Hypothalamus (tissue), 51 donors: ENCODE data around the gene IGLL5.
A peak's percentile ranks its signal among the peaks of the same experiment; 100 is the strongest.

Experiments
- DNase-seq, 51 donors: peaks; one replicate each; lab custom pipeline; 2025; lab: John Stamatoyannopoulos, UW

IGLL5 gene

DNA sequence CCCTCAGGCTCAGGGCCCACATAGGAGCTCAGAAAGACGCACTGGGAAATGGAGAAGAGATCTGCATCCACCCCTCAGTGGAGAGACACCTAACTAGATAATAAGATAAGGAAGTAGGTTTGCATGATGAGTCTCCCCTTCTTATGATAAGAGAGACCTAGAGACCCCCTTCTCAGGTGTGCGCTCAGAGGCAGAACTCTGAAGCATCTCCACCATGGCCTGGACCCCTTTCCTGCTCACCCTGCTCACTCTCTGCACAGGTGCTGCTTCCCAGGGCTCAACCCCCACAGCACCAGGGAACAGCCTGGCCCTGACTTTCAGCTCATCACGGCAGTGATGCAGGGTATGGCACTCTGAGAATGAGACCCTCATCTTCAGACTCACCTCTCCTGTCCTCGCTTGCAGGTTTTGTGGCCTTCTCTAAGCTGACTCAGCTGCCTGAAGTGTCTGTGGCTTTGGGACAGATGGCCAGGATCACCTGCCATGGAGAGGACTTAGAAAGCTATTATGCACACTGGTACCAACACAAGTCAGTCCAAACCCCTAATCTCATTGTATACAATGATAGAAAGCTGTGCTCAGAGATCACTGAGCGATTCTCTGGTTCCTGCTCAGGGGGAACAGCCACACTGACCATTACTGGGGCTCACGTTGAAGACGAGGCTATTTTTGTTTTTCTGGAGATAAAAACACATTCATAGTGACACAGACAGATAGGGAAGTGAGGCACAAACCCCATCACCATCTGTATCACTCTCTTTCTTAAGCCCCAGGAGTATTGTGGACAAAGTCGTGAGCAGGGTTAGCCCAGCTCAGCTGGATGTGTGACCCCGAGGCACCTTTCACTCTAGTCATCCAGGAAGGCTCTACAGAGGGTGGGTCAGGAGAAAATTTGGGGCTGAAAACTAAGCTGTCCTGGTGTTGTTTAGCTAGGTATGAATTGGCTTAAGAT, 29.7 kb upstream of the IGLL5 start:
- no peak for DNase-seq

DNA sequence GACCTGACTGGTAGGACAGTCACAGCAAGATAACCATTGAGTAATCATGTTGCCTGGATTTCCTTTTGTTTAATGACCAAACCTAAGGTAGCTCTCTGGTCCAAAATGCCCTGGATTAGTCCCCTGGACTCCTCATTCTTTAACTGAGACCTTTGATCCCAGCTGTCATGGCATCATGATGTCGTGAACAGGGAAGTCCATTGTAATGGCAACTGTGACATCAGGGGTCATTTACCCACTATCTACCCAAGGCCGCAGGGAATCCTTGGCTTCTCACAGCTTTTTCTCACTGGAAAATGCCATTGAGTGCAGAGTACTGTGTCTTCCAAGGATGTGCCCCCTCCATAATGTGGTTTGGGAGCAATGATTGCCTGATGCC, 29.1 kb upstream of the IGLL5 start:
- no peak for DNase-seq

DNA sequence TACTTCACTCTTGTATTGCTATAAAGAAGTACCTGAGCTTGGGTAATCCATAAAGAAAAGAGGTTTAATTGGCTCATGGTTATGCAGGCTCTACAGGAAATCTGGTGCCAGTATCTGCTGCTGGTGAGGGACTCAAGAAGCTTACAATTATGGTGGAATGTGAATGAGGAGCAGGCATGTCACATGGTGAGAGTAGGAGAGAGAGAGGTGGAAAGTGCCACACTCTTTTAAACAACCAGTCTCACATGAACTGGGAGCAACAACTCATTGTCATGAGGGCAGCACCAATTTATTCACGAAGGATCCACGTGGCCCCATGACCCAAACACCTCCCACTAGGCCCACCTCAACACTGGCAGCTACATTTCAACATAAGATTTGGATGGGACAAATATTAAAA, 24.6 kb upstream of the IGLL5 start:
- DNase-seq, result no peak

DNA sequence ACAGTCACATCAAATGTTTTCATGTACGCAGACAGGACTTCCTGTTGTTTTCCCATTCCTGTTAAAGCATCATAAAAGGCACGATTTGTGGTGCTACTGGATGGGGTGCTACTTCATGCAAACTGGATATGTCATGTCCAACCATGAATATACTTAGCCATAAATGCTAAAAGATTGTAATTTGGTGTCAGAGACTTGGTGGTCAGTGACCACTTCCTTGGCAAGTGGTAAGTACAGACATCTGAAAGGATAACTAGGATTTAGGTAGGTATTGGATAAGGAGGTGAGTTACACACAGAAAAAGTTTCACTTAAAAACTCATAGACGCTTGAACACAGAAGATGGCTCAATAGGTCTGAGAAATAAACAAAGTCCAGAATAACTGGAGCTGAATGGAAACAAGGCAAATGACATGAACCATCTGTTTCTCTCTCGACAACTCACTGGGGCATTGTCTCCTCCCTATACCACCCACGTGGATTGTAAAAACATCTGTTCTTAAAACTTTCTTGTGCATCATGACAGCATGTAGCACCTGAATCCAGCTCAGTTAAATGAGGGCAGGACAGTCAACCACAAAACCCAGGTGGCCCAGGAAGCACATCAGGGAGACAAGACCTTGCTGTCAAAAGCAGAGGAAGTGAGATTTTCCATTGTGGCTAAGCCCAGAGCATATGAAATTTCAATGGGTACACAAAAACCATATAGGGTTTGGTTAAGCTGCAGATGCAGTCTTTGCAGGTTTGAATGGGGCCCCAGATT, 22.1 kb upstream of the IGLL5 start:
- no peak for DNase-seq

DNA sequence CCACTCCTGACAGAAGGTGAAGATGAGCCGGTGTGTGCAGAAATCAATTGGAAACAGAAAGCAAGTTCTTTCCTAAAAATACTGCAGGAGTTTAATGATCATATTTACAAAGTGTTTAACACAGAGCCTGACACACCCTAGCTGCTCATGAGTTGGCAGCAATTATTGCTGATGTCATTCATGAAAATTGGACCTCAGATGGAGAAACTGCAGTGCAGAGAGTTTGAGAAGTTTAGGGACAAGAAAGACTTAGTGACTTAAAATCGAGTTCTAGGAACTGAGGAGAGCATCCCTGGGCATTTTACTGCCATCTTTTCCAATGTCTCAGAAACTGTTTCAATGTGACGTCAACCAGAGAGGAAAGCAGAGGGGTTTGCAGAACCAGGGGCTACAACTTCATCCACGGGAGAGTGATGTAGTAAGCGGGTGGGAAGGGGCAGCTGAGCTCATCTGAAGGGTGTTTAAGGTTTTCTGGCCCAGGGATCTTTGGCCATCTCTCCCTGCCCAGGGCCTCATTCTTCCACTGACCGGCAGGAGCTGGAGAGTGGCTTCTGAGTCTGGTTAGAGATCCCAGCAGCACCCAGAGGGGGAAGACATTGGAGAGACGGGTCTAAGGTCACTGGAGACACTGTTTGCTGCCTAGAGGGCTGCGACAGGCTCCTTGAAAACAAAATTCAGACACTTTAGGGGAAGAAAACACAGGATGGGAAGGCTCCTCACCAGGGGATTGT, 21.1 kb upstream of the IGLL5 start:
- no peak for DNase-seq

DNA sequence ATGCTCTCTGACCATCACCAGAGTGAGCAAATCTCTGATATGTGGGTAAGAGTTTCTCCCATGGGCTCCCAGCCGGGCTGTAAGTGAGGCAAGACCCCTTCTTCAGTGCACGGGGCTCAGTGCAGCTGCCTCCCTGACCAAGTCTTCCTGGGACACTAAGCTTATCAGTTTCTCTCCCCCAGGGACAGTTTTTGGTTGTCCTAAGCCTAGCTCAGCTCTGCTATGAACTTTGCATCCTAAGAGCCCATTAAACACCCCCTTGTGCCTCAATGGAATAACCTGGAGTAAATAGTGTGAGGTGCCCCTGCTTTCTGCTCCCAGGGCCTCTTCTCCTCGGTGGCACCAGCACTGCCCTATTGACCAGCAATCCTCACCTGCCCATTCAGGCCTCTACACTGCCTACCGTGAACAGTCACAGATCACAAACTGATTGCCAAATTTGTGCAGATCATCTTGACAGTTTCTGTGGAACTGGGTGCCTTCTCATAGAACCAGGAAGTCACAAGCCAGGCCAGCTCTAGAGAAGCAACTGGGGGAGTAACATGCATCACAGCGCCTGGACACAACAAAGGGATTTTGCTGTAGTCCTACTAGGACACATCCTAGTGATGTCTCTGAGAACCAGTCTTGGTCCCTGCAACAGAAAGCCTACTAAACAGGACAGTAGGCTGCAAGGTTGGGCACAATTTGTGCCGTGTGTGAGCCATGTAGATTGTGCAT, 19.5 kb upstream of the IGLL5 start:
- DNase-seq, result no peak

DNA sequence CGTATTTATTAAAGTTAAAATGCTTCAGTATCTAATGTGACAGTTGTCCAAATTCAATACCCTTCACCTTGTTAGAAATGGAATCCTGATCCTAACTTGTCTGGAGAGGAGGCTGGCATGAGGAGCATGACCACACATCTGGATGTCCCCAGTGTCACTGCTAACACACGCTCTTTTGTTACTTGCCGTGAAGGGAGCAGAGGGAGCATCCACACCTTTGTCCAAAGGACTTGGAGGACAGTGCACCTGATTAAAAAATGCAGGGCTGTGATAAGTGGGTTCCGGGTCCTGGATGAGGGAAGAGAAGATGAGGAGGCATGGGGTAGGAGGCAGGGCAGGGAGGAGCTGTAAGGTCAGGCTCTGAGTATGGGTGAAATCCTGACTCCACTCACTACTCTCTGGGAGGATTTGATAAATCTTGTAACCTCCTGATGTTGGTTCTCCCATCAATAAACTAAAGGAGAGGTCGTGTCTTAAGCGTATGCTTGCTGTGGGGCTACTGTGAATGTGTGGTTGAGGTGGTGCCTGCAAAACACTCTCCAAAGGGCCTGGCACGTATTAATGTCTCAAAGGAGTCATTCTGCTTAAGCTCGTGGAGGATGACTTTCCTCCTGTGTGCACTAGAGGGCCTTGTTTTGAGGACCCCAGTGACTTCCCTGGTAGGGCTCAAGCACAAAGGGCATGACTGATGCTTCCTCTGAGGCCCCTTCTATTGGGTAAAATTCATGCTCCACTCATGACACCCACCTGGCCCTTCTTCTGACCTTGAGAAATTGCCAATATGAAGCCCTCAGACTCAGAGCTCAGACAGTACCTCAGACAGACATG, 16.8 kb upstream of the IGLL5 start:
- DNase-seq, result no peak

DNA sequence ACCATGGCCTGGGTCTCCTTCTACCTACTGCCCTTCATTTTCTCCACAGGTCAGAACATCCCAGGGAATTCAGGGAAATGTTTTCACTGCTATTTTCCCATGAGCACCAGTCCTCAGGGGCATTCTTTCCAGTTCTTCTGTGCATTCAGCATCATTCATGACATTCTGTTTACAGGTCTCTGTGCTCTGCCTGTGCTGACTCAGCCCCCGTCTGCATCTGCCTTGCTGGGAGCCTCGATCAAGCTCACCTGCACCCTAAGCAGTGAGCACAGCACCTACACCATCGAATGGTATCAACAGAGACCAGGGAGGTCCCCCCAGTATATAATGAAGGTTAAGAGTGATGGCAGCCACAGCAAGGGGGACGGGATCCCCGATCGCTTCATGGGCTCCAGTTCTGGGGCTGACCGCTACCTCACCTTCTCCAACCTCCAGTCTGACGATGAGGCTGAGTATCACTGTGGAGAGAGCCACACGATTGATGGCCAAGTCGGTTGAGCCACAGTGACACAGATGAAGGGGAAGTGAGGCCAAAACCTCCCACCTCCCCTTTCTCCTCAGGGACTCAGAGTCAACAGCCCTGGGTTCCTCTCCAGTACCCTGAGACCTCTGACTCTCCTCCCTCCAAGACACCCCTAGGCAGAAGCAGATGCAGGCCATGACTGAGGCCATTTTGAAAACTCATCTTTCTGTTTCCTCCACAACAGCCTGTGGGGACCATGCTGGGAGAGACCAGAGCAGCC, 15.9 kb upstream of the IGLL5 start:
- no peak for DNase-seq

DNA sequence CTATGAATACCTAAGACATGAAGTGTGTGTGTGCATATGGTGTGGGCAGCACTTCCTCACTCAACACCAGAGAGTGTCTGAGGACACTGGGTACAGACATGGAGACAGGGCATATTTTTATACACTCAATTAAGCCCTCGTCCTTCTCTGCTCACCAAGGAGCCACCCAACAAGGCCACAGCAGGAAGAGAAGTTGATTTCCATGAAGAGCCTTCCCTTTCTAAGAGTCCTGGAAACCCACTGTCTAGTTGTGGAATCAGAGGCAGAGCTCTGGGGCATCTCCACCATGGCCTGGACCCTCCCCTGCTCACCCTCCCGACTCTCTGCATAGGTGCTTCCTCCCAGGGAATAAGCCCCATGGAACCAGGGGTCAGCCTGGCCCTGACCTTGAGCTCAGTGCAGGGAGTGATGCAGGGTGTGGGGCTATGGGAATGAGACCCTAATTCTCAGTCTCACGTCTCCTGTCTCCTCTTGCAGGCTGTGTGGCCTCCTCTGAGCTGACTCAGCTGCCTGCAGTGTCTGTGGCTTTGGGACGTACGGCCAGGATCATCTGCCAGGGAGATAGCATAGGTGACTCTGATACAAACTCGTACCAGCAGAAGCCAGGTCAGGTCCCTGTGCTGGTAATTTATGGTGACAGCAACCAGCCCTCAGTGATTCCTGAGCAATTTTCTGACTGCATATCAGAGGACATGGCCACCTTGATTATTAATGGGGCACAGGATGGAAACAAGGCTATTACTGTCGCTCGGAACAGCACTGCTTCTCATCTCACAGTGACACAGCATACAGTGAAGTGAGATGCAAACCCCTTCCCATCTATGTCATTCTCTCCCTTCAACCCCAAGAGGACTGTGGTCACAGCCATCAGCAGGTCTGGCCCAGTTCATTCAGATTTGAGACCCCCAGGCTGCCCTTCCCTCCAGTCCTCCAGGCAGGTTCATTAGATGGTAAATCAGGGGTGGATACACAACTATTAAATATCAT, 14.6 kb upstream of the IGLL5 start:
- no peak for DNase-seq

DNA sequence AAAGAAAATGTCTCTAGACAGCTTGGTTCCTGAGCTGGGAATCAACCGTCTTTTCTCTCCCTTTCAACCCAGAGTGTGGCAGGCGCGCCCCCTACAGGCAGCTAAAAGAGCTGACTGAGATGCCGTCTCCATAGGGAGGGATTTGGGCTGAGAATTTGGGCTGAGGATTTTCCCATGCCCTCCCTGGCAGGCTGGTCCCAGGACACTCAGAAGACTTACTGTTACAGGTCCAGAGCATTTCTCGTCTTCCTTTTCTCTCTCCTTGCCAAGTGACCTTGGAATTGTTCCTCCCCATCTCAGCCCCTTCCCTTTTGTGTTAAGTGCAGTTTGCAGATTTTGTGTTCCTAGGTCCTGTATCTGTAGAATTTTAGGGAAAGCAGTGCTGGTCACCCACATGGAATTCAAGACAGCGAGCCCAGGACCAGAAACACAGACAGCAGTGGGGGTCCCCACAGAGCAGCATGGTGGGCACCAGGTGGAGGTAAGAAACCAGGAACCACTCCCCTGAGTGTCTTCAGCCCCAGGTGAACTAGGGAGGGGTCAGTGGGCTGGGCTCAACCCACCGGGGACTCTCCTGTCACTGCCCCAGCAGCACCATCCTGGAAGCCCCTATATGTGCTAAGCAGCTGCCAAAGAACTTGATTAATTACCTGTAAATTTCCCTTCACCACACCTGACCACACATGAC, 9.9 kb upstream of the IGLL5 start:
- peak in 12 of 51 donors; percentile 1 to 57 (median 14) for DNase-seq

DNA sequence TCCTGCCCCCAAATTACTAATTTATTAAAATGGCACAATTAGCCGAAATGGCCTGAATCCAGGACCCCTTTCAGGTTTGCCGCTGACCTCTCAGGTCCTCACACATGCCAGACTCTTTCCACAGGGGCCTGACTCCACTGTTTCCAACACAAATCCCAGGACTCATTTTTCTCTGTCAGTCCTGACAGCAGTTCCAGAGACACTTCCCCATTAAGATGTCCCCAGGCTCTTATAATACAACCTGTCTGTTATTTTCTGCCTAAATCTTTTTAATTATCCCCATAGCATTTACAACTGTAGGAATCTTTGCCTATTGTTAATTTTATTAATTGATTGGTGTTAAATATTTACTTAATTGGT, 9.4 kb upstream of the IGLL5 start:
- DNase-seq, result no peak

DNA sequence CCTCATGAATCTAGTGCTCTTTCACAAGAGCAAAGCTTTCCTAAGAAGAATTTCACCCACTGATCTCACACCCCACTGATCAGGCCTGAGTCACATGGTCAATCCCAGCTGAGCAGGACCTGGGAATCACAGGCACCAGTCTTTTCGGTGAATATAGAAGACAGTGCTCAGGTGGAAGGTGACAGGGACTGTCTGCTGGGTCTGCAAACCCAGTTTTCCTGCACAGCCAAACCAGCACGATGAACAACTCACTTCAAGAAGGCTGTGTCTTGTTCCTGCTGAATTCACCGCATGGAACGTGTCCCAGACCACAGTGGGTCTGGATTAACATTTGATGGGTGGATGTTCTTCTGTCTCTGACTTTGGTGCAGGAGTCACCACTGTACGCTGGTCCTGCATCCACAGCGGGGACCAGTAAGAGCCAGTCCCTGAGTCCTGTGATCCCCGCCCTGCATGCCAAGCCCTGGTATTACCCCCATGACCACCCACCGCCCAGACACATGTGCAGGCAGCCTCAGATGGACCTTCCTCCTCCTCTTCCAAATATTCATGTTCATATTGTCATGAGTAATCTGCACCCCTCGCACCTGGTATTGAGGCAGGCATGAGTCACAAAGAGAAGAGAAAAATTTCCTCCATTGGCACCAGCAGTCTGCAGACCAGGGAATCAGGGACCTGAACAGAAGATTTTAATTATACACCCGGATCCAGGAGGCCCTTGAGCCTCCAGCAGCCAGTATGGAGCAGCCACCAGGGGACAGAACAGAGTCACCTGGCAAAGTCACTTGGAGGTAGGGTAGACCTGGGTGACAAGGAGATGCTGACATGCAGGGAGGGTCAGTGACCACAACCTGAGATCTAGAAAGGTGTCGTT, 8.6 kb upstream of the IGLL5 start:
- no peak for DNase-seq

DNA sequence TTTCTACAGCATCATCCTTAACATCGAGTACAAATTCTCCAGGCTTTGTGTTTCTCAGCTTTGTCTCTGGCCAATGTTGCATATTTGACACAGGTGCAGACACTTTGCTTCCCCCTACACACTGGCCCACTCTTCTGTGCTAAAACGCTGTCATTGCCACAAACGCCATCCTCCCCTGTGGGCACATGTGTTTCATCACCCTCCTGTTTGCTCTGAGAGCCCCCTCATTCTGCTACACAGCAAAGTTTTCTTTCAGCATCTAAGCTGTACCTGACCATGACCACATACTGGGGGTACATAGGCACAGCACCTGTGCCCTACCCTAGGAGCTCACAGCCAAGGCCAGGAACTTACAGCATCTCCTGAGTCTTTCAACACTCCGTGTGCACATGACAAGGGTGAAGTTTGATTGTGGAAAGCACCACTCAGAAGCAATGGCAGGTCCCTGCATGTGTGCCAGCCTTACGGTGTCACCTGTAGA, 7.9 kb upstream of the IGLL5 start:
- no peak for DNase-seq

DNA sequence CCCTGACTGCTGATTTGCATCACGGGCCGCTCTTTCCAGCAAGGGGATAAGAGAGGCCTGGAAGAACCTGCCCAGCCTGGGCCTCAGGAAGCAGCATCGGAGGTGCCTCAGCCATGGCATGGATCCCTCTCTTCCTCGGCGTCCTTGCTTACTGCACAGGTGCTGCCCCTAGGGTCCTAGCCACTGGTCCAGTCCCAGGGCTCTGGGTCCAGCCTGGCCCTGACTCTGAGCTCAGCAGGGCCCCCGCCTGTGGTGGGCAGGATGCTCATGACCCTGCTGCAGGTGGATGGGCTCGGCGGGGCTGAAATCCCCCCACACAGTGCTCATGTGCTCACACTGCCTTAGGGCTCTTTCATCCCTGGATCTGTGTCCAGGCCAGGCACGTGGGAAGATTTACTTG, 7.0 kb upstream of the IGLL5 start:
- DNase-seq, result no peak

DNA sequence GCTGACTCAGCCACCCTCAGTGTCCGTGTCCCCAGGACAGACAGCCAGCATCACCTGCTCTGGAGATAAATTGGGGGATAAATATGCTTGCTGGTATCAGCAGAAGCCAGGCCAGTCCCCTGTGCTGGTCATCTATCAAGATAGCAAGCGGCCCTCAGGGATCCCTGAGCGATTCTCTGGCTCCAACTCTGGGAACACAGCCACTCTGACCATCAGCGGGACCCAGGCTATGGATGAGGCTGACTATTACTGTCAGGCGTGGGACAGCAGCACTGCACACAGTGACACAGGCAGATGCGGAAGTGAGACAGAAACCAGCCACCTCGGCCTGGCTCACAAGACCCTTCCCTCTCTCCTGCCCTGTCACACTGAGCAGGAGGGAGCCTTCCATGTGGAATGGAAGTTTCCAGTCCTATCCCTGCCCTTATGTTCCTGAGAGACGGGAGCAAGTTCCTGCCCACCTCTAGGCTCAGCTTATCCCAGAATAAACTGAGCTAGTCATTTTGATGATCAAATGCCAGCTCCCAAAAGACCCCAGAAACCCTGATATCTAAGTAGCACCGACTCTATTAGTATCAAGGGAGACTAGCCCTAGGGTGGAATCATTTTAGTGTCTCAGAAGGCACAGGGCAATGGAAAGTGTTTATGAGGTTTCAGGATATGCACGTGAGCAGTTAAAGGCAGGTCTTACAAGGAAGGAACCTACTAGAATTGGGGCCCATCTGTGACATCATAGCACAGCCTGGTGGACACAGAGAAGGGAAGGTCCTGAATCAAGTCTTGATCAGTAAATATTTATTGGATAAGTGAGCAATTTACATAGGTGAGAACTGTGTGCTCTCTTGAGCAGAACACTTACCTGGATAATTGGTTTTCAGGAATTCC, 6.3 kb upstream of the IGLL5 start:
- no peak for DNase-seq
